ENCODE results near the gene TRIM23.
A peak's percentile ranks its signal among the peaks of the same experiment; 100 is the strongest.

Gene TRIM23

DNA sequence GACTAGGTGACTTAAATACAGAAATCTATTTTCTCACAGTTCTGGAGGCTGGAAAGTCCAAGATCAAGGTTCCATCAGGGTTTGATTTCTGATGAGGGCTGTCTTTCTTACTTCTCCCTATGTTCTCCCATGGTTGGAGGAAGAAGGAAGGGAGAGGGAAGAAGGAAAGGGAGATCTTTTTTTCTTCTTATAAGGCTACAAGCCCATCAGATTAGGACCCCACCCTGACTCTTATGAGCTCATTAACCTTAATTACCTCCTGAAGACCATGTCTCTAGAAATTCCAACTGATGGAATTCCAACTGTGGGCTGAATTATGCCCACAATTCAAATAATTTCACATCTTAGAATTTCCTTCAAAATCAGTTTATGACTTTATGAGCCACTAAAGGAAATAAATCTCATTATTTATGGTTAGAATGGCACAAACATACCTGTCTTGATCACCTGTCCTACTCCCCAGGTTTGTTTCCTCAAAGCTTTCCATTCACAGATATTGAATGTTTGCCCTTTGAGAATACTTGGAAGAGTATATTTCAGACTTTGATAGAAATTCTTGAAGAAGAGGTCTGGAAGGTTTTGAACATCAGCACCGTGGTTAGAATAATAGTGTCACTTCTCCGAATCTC lies 53.4 kb downstream of the TRIM23 start:
- no peak for TF ChIP-seq CTCF (IDR thresholded peaks at IDR 0.05; ENCODE audit: insufficient read depth, low read depth, low read length, missing control alignments)
- no peak overlapping the region for H3K4me3 ChIP-seq (ENCODE audit: low read depth, low read length)
- no peak for DNase-seq (ENCODE audit: low read depth)

- no peak overlapping the region for H3K4me3 ChIP-seq (ENCODE audit: low read depth, low read length)
- TF ChIP-seq CTCF (IDR thresholded peaks at IDR 0.05; ENCODE audit: insufficient read depth, low read depth, low read length, missing control alignments), result no peak
- DNase-seq (ENCODE audit: low read depth), result no peak
Measured at GRCh38 chr5:65566505-65566904, 57.6 kb downstream of the TRIM23 start.

GRCh38 chr5:65563777-65564176 lies 60.4 kb downstream of the TRIM23 start:
- peak; percentile 3 for DNase-seq (ENCODE audit: low read depth)
- H3K4me3 ChIP-seq (ENCODE audit: low read depth, low read length), result peak overlapping the region; percentile 75
- no peak for TF ChIP-seq CTCF (IDR thresholded peaks at IDR 0.05; ENCODE audit: insufficient read depth, low read depth, low read length, missing control alignments)

- DNase-seq (ENCODE audit: low read depth), result peak; percentile 97
- H3K4me3 ChIP-seq (ENCODE audit: low read depth, low read length), result peak within 1 kb of the TSS; percentile 75
- no peak for TF ChIP-seq CTCF (IDR thresholded peaks at IDR 0.05; ENCODE audit: insufficient read depth, low read depth, low read length, missing control alignments)
Measured at GRCh38 chr5:65562731-65563701, 61.1 kb downstream of the TRIM23 start, which contains the start of the genes CENPK and PPWD1. Gene CENPK (minus strand): TSS chr5:65563168. CDS start chr5:65554907, 8,261 bp downstream. Gene PPWD1 (plus strand): TSS chr5:65563296. CDS start chr5:65563311, 15 bp downstream.

- no peak for TF ChIP-seq CTCF (IDR thresholded peaks at IDR 0.05; ENCODE audit: insufficient read depth, low read depth, low read length, missing control alignments)
- no peak overlapping the region for H3K4me3 ChIP-seq (ENCODE audit: low read depth, low read length)
- no peak for DNase-seq (ENCODE audit: low read depth)
Measured at GRCh38 chr5:65556718-65557117, 67.4 kb downstream of the TRIM23 start.

DNA sequence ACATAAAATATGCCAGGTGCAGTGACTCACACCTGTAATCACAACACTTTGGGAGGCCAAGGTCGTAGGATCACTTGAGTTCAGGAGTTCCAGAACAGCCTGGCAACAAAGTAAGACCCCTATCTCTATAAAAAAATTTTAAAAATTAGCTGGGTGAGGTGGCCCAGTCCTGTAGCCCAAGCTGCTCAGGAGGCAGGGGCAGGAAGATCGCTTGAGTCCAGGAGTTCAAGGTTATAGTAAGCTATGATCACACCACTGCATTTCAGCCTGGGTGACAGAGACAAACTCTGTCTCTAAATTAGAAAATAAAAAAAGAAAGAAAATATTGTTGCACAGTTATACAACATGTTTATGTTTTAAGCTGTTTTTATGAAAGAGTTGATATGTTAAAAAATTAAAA lies 68.0 kb downstream of the TRIM23 start:
- no peak overlapping the region for H3K4me3 ChIP-seq (ENCODE audit: low read depth, low read length)
- TF ChIP-seq CTCF (IDR thresholded peaks at IDR 0.05; ENCODE audit: insufficient read depth, low read depth, low read length, missing control alignments), result no peak
- no peak for DNase-seq (ENCODE audit: low read depth)
